ENCODE data around the gene TAF4.

Gene TAF4

DNA sequence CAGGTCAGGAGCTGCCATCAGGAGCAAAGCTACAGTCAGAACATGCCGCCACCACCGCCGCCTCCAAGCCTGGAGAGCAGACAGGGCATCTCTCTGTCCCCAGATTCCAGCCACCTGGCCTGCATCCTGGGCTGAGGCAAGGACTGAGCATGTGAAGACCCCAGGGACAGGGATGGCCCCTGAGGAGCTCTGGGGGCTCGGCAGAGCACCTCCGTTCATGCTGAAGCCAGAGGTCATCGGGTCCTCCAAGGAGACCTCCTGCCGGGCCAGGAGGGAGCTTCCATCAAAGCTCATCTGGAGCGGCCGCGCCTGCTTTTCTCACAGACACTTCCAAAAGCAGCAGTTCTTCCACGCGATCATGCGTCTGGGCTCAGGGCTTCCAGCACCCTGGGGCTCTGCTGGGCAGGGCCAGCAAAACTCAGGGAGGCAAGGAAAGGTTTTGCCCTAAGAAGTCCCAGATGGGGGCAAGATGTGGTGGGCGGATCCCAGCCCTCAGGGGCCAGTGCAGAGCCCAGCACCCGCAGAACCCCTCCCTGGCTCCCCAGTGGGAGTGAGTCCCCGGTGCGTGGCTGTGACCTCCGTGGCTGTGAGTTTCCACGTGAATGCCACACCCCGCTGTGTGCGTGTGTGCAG lies 138.4 kb downstream of the TAF4 start:
- no peak for DNase-seq

DNA sequence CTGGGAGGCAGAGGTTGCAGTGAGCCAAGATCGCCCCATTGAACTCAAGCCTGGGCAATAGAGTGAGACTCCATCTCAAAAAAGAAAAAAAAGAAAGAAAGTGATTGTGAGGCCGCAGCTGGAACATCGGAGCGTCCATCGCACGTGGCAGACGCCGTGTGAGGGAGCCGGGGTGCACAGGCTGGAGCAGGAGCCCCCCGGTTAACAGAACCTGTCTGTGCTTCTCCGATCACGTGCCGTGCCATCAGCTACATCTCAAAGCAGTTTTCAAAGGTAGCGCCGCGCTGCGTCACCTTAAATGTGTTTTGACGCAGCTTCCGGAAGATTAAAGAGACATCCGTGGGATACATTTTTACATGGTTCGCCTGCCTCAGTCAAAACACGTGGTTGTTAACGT lies 138.9 kb downstream of the TAF4 start:
- DNase-seq: no peak

GRCh38 chr20:61926253-61926613 lies 139.4 kb downstream of the TAF4 start:
- DNase-seq: no peak

GRCh38 chr20:61925555-61926252 lies 140.0 kb downstream of the TAF4 start:
- peak; percentile 42 for DNase-seq

DNA sequence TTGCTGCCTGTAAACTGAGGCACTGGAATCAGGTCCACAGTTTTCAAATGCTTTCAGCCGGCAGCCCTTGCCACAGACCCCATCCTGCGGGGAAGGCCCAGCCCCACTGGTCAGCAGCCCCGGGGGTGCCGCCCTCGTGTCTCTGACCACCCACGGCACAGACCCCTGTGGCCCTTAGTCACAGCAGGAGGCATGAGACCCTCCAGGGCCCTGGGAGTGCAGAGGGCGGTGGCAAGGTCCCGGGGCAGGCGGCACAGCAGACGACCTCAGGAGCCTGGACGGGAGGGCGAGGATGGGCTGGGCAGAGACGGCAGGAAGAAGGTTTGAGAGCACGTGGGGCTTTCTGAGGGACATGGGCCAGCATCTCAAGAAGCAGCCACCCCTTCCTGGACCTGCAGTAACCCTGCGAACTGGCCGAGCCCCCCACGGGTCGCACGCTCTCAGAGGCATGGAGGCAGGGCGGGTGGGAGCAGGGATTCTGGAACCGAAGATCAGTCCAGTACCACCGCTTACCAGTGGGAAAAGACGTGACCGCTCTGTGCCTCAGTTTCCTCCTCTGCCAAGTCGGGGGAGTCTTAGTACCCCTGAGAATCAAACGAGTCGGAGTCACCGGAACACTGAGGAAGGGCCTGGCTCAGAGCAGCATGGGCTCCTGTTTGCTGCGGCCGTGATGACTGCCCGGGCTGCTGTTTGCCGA lies 140.7 kb downstream of the TAF4 start:
- DNase-seq: no peak

Measured in NCI-H2029 (cell line).